Gastroesophageal sphincter (tissue), 4 donors: Measurements from ENCODE around the gene C1GALT1. TPM values are rescaled to one million over a fixed set of nuclear protein-coding genes. Genes with fewer than 3 reads are reported as not detected.
A peak's percentile ranks its signal among the peaks of the same experiment; 100 is the strongest.

Experiments used
- ATAC-seq: fragments of 150-250 bp; one replicate; pipeline ENCODE4 v1.9.1; 2016; ENCODE audit warnings: mild to moderate bottlenecking, moderate library complexity
- H3K27ac ChIP-seq, 4 donors: fragments of 200-600 bp; sonication (generic) in 3 of 4; 1 replicate in 3 of 4; 2 replicates in 1 of 4; pipeline ENCODE4 v1.5.1; 2016 to 2019
- H3K27me3 ChIP-seq: fragments of 200-600 bp; sonication (generic); one replicate; pipeline ENCODE4 v1.5.1; 2019
- H3K36me3 ChIP-seq, 2 donors: fragments of 200-600 bp; sonication (generic); one replicate each; pipeline ENCODE4 v1.5.1; 2019; ENCODE audit warnings: control low read depth in 1 of 2
- H3K4me1 ChIP-seq, 3 donors: fragments of 200-600 bp; sonication (generic); 1 replicate in 2 of 3; 2 replicates in 1 of 3; pipeline ENCODE4 v1.5.1; 2016 to 2019; ENCODE audit warnings: control low read depth in 2 of 3
- H3K4me3 ChIP-seq, 2 donors: fragments of 200-600 bp; sonication (generic); one replicate each; pipeline ENCODE4 v1.5.1; 2019; ENCODE audit warnings: mild to moderate bottlenecking in 1 of 2, moderate library complexity in 1 of 2
- H3K9me3 ChIP-seq, 3 donors: fragments of 200-600 bp; sonication (generic); one replicate each; pipeline ENCODE4 v1.5.1; 2017 to 2019; ENCODE audit warnings: control low read depth in 2 of 3
- CTCF ChIP-seq, 4 experiments: fragments of 200-600 bp in 2 of 4; fragments of 450-650 bp in 2 of 4; sonication (generic) in 1 of 4; IDR thresholded peaks; one replicate each; pipeline ENCODE4 v1.5.1; 2017 to 2019; ENCODE audit warnings: antibody characterized with exemption in 4 of 4, mild to moderate bottlenecking in 2 of 4, moderate library complexity in 2 of 4
- EP300 ChIP-seq: sonication (generic); formaldehyde crosslinking; IDR thresholded peaks from one replicate; pipeline ENCODE4 v1.6.1; 2017; ENCODE audit warnings: antibody characterized with exemption, mild to moderate bottlenecking
- POLR2A ChIP-seq, 2 donors: fragments of 450-650 bp; IDR thresholded peaks; one replicate each; pipeline ENCODE4 v1.6.1; 2017; ENCODE audit warnings: antibody characterized with exemption in 2 of 2, mild to moderate bottlenecking in 2 of 2, moderate library complexity in 1 of 2
- POLR2AphosphoS5 ChIP-seq: sonication (generic); formaldehyde crosslinking; IDR thresholded peaks from one replicate; pipeline ENCODE4 v1.6.1; 2017; ENCODE audit warnings: antibody characterized with exemption
- WGBS, 2 donors: methylation state at CpG; one replicate each; pipeline ENCODE4 v1.1.5; 2018; ENCODE audit warnings: low coverage in 1 of 2; 5-methylcytosine and 5-hydroxymethylcytosine counted together
- total RNA-seq, 4 donors: library from RNA; depleted of rRNA; stranded (reverse); fragments of >200 nt; gene quantifications; one replicate each; pipeline ENCODE4 v1.1.0, GENCODE V29; 2016

Gene C1GALT1
- total RNA-seq, 4 donors from 2014 or later = 11.7 to 34.6 (median 12.7) TPM

DNA sequence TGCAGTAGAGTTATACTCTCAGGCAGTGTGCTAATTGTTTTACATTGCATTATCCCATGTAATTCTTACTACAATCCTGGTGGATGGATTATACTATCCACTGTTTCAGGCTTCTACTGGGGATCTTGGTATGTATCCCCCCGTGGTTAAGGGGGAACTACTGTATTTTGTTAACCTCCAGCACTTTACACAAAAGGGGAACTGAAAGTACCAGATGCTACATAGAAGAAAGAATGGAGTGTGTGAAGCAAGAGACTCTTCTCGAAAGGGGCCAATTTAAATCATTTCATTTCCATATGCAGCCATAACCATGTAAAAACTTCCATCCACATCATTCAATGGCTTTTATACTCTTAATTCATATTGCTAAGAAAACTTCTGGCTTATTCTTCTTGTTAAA, 69.4 kb downstream of the C1GALT1 start:
- H3K4me1 ChIP-seq = no peaks in the 10 kb centered on the region
- no peak overlapping the region for H3K27ac ChIP-seq
- H3K36me3 ChIP-seq = no peaks in the 10 kb centered on the region
- peak; percentile 34 for ATAC-seq
- 75 to 83% methylated on average over 1 to 2 of the region's 2 CpGs for WGBS, 2 donors
- no peak overlapping the region for H3K4me3 ChIP-seq
- no peak for TF ChIP-seq POLR2A (IDR thresholded peaks at IDR 0.05)
- no peak for TF ChIP-seq CTCF (IDR thresholded peaks at IDR 0.05)
- H3K27me3 ChIP-seq = no peaks in the 10 kb centered on the region
- no peaks in the 10 kb centered on the region for H3K9me3 ChIP-seq

GRCh38 chr7:7254319-7254718, 72.0 kb downstream of the C1GALT1 start:
- ATAC-seq = no peak
- H3K4me1 ChIP-seq = peaks cover 0 to 6% (median 0%) of the 10 kb centered on the region in 3 donors
- H3K36me3 ChIP-seq = no peaks in the 10 kb centered on the region
- 88 to 100% methylated on average over 2 of the region's 2 CpGs for WGBS, 2 donors
- no peak overlapping the region for H3K27ac ChIP-seq
- H3K27me3 ChIP-seq = no peaks in the 10 kb centered on the region
- H3K9me3 ChIP-seq = no peaks in the 10 kb centered on the region
- no peak overlapping the region for H3K4me3 ChIP-seq
- no peak for TF ChIP-seq POLR2AphosphoS5
- no peak for TF ChIP-seq EP300
- no peak for TF ChIP-seq CTCF (IDR thresholded peaks at IDR 0.05)
- no peak for TF ChIP-seq POLR2A (IDR thresholded peaks at IDR 0.05)

DNA sequence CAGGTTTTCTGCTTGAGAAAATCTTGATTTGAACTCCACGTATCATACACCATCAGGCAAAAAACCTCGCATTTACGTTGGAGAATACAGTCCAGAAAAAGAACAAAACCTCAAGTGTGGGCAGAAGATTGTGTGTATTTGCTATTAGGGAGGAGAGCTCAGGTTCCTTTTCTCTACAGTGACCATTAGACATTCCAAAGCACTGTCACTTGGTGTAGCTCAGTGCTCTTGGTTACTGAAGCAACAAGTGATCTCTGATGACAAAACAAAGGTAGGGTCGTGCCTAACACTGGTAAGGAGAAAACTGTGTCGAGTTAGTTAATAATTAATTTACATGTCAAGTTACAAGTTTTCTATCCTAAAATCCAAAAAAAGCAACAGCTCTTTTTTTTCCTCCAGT, 72.6 kb downstream of the C1GALT1 start:
- Histone ChIP-seq H3K4me1 (peaks cover 0 to 6% (median 0%) of the 10 kb centered on the region in 3 donors), H3K27me3 (no peaks in the 10 kb centered on the region), H3K36me3 (no peaks in the 10 kb centered on the region), H3K4me3 (no peak overlapping the region), H3K9me3 (no peaks in the 10 kb centered on the region), H3K27ac (no peak overlapping the region)
- ATAC-seq = no peak
- no peak for TF ChIP-seq EP300
- no peak for TF ChIP-seq POLR2A (IDR thresholded peaks at IDR 0.05)
- no peak for TF ChIP-seq CTCF (IDR thresholded peaks at IDR 0.05)
- 84 to 100% methylated on average over 1 to 5 of the region's 5 CpGs for WGBS, 2 donors

DNA sequence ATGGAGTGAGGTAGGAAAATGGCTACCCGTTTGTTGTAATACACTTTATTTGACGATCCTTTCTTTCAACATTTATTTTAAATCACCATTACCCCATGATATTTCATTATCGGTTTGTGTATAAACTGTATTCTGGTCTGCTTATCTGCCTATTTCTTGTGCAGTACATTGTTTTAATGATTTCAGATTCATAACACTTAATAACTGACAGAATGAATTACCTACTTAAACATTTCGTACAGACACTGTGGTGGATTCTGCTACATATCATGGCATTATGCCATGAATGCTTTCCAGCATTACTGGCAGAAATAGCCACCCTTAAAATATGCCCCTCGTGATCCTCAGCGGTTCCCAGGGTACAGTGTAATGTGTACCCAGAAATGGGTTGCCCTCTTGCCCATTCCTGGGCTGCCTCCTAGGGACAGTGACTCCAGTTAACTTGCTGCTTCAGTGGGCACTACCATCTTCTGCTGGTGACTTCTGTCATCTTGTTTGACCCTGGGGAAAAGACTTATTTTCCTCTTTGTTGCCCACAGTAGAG, 74.5 kb downstream of the C1GALT1 start:
- H3K36me3 ChIP-seq = no peaks in the 10 kb centered on the region
- TF ChIP-seq POLR2A (IDR thresholded peaks at IDR 0.05) (no peak), POLR2AphosphoS5 (no peak)
- ATAC-seq = no peak
- H3K4me3 ChIP-seq = no peak overlapping the region
- H3K27me3 ChIP-seq = no peaks in the 10 kb centered on the region
- H3K9me3 ChIP-seq = peaks cover 0 to 11% (median 0%) of the 10 kb centered on the region in 3 donors
- 42 to 50% methylated on average over 4 to 6 of the region's 6 CpGs for WGBS, 2 donors
- no peak overlapping the region for H3K27ac ChIP-seq
- peaks cover 0 to 6% (median 0%) of the 10 kb centered on the region in 3 donors for H3K4me1 ChIP-seq

DNA sequence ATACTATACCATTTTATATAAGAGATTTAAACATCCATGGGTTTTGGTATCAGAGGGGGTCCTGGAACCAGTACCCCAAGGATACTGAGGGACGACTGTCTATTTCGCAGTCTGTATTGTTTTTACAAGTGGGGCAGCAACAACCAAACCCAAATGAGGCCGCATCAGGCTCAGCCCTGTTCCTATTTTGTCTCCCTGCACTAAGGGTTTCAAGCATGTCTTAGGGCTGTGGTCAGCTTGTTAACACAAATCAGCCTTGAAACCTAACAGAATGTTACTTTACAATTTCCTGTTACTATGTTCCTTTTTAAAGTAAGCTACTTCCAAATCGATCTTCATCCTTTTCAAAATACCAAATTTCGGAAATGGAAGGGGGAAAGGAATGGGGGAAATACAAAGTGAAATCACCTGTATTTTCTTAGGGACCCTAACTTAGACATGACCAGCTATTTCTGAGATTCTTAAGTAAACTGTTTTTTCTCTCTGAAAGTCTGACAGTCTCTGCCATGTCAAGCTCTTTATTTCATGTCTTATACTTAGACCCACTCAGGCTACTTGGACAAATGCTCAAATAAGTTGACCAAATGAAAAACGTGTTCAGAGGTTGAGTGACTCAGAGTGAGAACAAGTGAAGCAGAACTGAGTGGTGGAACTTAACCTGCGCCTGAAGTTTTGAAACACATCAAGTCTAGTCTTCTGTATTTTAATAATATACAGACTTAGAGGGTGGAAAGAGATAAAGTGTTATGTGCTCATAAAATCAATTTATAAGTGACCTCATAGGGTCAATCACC, 75.8 kb downstream of the C1GALT1 start:
- Histone ChIP-seq H3K27ac (no peak overlapping the region), H3K36me3 (no peaks in the 10 kb centered on the region), H3K27me3 (no peaks in the 10 kb centered on the region), H3K4me3 (no peak overlapping the region), H3K9me3 (peaks cover 0 to 11% (median 0%) of the 10 kb centered on the region in 3 donors), H3K4me1 (peaks cover 0 to 6% (median 0%) of the 10 kb centered on the region in 3 donors)
- 75 to 88% methylated on average over 7 of the region's 7 CpGs for WGBS, 2 donors
- ATAC-seq = no peak
- TF ChIP-seq EP300 (no peak), POLR2A (IDR thresholded peaks at IDR 0.05) (no peak), POLR2AphosphoS5 (no peak)

- Histone ChIP-seq H3K9me3 (peaks cover 0 to 11% (median 0%) of the 10 kb centered on the region in 3 donors), H3K27ac (no peak overlapping the region), H3K4me3 (no peak overlapping the region), H3K27me3 (no peaks in the 10 kb centered on the region), H3K36me3 (no peaks in the 10 kb centered on the region), H3K4me1 (peaks cover 0 to 5% (median 0%) of the 10 kb centered on the region in 3 donors)
- TF ChIP-seq POLR2A (IDR thresholded peaks at IDR 0.05) = no peak
- TF ChIP-seq POLR2AphosphoS5 = no peak
- no peak for TF ChIP-seq EP300
- TF ChIP-seq CTCF (IDR thresholded peaks at IDR 0.05) = no peak
- no peak for ATAC-seq
Measured at GRCh38 chr7:7261863-7262262, 79.5 kb downstream of the C1GALT1 start.
